SK-N-SH (cell line): ENCODE measurements around the gene SYNE1.

Experiments
- EZH2phosphoT487 ChIP-seq: fragments of 200-600 bp; sonication (generic); IDR thresholded peaks from 2 replicates; pipeline ENCODE4 v1.6.1; 2017; ENCODE audit warnings: low read depth, mixed run types, mild to moderate bottlenecking, antibody characterized with exemption, moderate library complexity, borderline replicate concordance
- JUND ChIP-seq: IDR thresholded peaks from 2 replicates; pipeline ENCODE4 v1.4.0; 2012
- RXRA ChIP-seq: IDR thresholded peaks from 2 replicates; pipeline ENCODE4 v1.4.0; 2012; ENCODE audit warnings: low read depth, mild to moderate bottlenecking, borderline replicate concordance
- TF ChIP-seq, protein P1 (sequence below): fragments of 200-600 bp; sonication (generic); IDR thresholded peaks from 2 replicates; pipeline ENCODE4 v1.6.1; 2017; ENCODE audit warnings: antibody characterized with exemption, mild to moderate bottlenecking, moderate library complexity

DNA sequence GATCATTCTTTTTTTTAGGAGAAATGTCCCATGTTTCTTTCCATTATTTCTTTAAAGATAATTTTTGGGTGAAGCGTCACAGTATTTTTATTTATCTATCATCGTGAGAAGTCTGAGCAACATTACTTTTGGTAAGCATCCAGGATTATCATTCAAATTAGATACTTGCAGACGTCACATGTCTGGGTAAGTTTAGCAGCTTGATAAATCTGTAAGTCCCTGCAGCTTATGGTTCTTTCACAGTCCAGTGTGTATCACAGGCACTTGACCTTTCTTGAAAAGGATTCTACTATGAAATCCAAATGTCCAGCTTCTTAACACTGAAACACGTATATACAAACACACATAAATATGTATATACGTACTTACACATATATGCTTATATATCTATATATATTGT is 470.3 kb downstream of the SYNE1 start:
- no peak for TF ChIP-seq JUND
- TF ChIP-seq EZH2phosphoT487 = no peak
- TF ChIP-seq, protein P1, sequence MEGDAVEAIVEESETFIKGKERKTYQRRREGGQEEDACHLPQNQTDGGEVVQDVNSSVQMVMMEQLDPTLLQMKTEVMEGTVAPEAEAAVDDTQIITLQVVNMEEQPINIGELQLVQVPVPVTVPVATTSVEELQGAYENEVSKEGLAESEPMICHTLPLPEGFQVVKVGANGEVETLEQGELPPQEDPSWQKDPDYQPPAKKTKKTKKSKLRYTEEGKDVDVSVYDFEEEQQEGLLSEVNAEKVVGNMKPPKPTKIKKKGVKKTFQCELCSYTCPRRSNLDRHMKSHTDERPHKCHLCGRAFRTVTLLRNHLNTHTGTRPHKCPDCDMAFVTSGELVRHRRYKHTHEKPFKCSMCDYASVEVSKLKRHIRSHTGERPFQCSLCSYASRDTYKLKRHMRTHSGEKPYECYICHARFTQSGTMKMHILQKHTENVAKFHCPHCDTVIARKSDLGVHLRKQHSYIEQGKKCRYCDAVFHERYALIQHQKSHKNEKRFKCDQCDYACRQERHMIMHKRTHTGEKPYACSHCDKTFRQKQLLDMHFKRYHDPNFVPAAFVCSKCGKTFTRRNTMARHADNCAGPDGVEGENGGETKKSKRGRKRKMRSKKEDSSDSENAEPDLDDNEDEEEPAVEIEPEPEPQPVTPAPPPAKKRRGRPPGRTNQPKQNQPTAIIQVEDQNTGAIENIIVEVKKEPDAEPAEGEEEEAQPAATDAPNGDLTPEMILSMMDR = no peak
- no peak for TF ChIP-seq RXRA
